HUES64 (cell line): ENCODE results near the gene GALNT14.

ENCODE experiments used
- H3K27ac ChIP-seq: 2 replicates; pipeline ENCODE4 v1.7.0; 2013; ENCODE audit warnings: low read depth, low read length, inconsistent platforms
- H3K27me3 ChIP-seq: 2 replicates; pipeline ENCODE4 v1.6.1; 2013; ENCODE audit warnings: mild to moderate bottlenecking, low read length; ENCODE audit not compliant: insufficient read depth
- H3K36me3 ChIP-seq: 2 replicates; pipeline ENCODE4 v1.6.1; 2013; ENCODE audit warnings: mild to moderate bottlenecking, low read length; ENCODE audit not compliant: insufficient read depth
- H3K4me1 ChIP-seq: 2 replicates; pipeline ENCODE4 v1.6.1; 2013; ENCODE audit warnings: mild to moderate bottlenecking, low read length, moderate library complexity; ENCODE audit not compliant: insufficient read depth
- H3K4me3 ChIP-seq: 2 replicates; pipeline ENCODE4 v1.5.1; 2013; ENCODE audit warnings: mild to moderate bottlenecking, low read length, moderate library complexity
- H3K9ac ChIP-seq: 2 replicates; pipeline ENCODE4 v1.6.1; 2013; ENCODE audit warnings: mild to moderate bottlenecking, low read depth, low read length
- H3K9me3 ChIP-seq: 2 replicates; pipeline ENCODE4 v1.6.1; 2013; ENCODE audit warnings: low read depth, low read length; ENCODE audit not compliant: insufficient read depth
- WGBS: fragments of 150-250, 120-280 bp; methylation state at CpG from one replicate; pipeline ENCODE4 v1.1.7; 2013; ENCODE audit warnings: missing lambda C conversion rate; 5-methylcytosine and 5-hydroxymethylcytosine counted together

GALNT14 gene

GRCh38 chr2:31083234-31083993 lies 54.8 kb downstream of the GALNT14 start:
- Histone ChIP-seq H3K9ac (no peak overlapping the region), H3K27me3 (no peaks in the 10 kb centered on the region), H3K4me3 (no peak overlapping the region), H3K4me1 (no peaks in the 10 kb centered on the region), H3K27ac (no peak overlapping the region), H3K9me3 (no peaks in the 10 kb centered on the region), H3K36me3 (no peaks in the 10 kb centered on the region)
- 96% methylated on average over 11 of the region's 13 CpGs for WGBS

- no peaks in the 10 kb centered on the region for H3K9me3 ChIP-seq
- 91% methylated on average over 2 of the region's 2 CpGs for WGBS
Measured at GRCh38 chr2:31082002-31082401, 56.2 kb downstream of the GALNT14 start.

DNA sequence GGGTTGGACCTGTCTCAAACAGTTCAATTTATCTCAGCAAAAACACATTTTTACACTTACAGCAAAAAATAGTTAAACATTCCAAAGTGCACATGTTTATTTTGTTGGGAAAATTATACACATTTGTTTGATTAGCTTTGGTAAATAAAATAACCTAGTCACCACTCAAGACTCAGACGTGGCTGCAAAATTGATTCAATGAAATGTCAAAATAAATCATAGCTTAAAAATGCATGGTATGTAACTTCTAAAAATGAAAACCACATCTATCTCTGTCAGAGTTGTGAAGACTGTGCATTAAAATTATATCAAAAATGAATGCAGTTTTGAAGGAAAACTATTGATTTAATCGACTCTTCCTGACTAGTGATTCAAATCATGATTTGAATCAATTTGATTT lies 56.7 kb downstream of the GALNT14 start:
- Histone ChIP-seq H3K27ac (no peak overlapping the region), H3K36me3 (no peaks in the 10 kb centered on the region), H3K4me1 (no peaks in the 10 kb centered on the region), H3K9ac (no peak overlapping the region), H3K4me3 (no peak overlapping the region), H3K9me3 (no peaks in the 10 kb centered on the region), H3K27me3 (no peaks in the 10 kb centered on the region)
- 90% methylated on average over 1 of the region's 2 CpGs for WGBS

More at GRCh38 chr2:31082002-31082401, 56.2 kb downstream of the GALNT14 start:
- Histone ChIP-seq H3K27ac (no peak overlapping the region), H3K4me3 (no peak overlapping the region), H3K27me3 (no peaks in the 10 kb centered on the region), H3K36me3 (no peaks in the 10 kb centered on the region), H3K4me1 (no peaks in the 10 kb centered on the region), H3K9ac (no peak overlapping the region)

- H3K27ac ChIP-seq: no peak overlapping the region
- H3K36me3 ChIP-seq: no peaks in the 10 kb centered on the region
- H3K4me3 ChIP-seq: no peak overlapping the region
- H3K4me1 ChIP-seq: peaks cover 5% of the 10 kb centered on the region
- H3K9ac ChIP-seq: no peak overlapping the region
- no peaks in the 10 kb centered on the region for H3K27me3 ChIP-seq
- no peaks in the 10 kb centered on the region for H3K9me3 ChIP-seq
- WGBS: 96% methylated on average over 1 of the region's 1 CpG
Measured at GRCh38 chr2:31080361-31080760, 57.9 kb downstream of the GALNT14 start.

DNA sequence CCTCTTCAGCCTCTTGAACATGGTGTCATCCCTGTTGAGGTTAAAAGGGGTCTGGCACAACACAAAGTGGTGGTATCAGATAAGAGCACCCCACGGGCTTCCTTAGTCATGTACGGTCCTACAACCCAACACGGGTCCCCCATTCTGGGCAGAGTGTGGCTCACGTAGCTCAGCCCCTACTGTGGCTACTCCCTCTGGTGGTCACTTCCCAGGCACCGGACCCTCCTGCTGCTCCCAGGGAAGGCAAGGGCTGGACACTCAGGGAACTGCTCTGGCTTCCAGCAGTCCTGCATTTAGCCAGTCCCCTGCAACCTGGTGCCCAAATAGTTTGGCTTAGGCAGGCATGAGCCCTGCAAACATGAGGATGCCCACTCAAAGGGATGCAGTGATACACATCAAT lies 58.6 kb downstream of the GALNT14 start:
- Histone ChIP-seq H3K9ac (no peak overlapping the region), H3K4me1 (peaks cover 7% of the 10 kb centered on the region), H3K9me3 (no peaks in the 10 kb centered on the region), H3K27me3 (no peaks in the 10 kb centered on the region), H3K4me3 (no peak overlapping the region), H3K27ac (no peak overlapping the region), H3K36me3 (no peaks in the 10 kb centered on the region)
- 77% methylated on average over 5 of the region's 5 CpGs for WGBS

GRCh38 chr2:31078579-31079105 lies 59.6 kb downstream of the GALNT14 start:
- H3K4me3 ChIP-seq: no peak overlapping the region
- H3K9me3 ChIP-seq: no peaks in the 10 kb centered on the region
- 91% methylated on average over 6 of the region's 6 CpGs for WGBS
- peaks cover 7% of the 10 kb centered on the region for H3K4me1 ChIP-seq
- no peaks in the 10 kb centered on the region for H3K36me3 ChIP-seq
- H3K27ac ChIP-seq: no peak overlapping the region
- H3K27me3 ChIP-seq: no peaks in the 10 kb centered on the region
- no peak overlapping the region for H3K9ac ChIP-seq

DNA sequence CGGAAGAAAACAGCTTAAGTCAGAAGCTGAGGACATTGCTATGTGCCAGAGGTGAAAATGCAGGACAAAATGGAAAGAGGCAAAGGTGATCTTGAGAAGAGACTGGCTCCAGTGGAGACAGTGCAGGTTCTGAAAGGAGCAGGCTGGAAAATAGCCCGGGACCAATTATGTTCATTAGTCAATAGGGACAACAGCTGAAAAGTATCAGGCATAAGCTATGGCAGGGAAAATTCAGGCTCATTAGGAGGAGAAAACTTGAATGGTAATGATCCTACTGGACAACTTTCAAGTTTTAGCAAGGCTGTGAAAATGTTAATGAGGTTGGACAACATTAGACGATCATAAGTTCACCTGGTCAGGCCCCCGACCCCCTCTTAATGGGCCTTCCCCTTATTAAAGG lies 60.2 kb downstream of the GALNT14 start:
- Histone ChIP-seq H3K27me3 (no peaks in the 10 kb centered on the region), H3K4me3 (no peak overlapping the region), H3K27ac (no peak overlapping the region), H3K9ac (no peak overlapping the region), H3K9me3 (no peaks in the 10 kb centered on the region), H3K36me3 (no peaks in the 10 kb centered on the region), H3K4me1 (peaks cover 7% of the 10 kb centered on the region)
- 97% methylated on average over 3 of the region's 4 CpGs for WGBS

DNA sequence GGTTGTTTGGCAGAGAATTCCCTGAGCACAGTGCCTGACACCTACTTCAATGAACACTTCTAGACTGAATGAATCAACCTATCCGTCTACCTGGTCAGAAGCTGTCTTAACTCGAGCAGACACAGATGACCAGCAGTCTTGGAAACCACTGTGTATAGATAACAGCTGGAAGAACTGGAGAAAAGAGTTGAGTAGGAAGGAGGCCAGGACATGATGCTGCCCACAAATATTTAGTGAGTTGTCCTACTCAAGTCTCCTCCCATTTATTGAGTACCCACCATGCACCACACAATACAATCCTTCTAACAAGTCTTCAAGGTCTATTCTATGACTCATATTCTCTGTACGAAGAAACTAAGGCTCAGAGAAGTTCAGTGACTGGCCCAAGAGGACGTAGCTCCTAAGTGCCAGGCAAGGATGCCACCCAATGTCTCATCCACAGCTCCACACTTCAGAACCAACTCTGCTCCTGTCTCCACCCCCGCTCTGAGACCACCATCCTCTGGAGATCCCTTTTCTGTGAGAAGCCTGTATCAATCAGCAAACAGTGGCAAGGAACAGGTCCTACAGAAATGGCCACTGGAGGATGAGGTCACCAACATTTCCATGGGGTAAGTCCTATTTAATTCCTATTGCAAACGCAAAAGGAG lies 62.2 kb downstream of the GALNT14 start:
- Histone ChIP-seq H3K36me3 (no peaks in the 10 kb centered on the region), H3K4me1 (peaks cover 7% of the 10 kb centered on the region), H3K9ac (no peak overlapping the region), H3K4me3 (no peak overlapping the region), H3K27me3 (no peaks in the 10 kb centered on the region), H3K9me3 (no peaks in the 10 kb centered on the region), H3K27ac (no peak overlapping the region)
- 93% methylated on average over 5 of the region's 6 CpGs for WGBS

GRCh38 chr2:31075431-31075830 lies 62.8 kb downstream of the GALNT14 start:
- H3K27me3 ChIP-seq: no peaks in the 10 kb centered on the region
- no peaks in the 10 kb centered on the region for H3K36me3 ChIP-seq
- H3K9me3 ChIP-seq: no peaks in the 10 kb centered on the region
- WGBS: 66% methylated on average over 7 of the region's 7 CpGs
- no peak overlapping the region for H3K27ac ChIP-seq
- no peak overlapping the region for H3K9ac ChIP-seq
- H3K4me3 ChIP-seq: no peak overlapping the region
- peaks cover 7% of the 10 kb centered on the region for H3K4me1 ChIP-seq

- Histone ChIP-seq H3K4me1 (peaks cover 7% of the 10 kb centered on the region), H3K36me3 (no peaks in the 10 kb centered on the region), H3K27ac (no peak overlapping the region), H3K4me3 (no peak overlapping the region), H3K9me3 (no peaks in the 10 kb centered on the region), H3K9ac (no peak overlapping the region), H3K27me3 (no peaks in the 10 kb centered on the region)
- 92% methylated on average over 6 of the region's 6 CpGs for WGBS
Measured at GRCh38 chr2:31071741-31072140, 66.5 kb downstream of the GALNT14 start.

- H3K27me3 ChIP-seq: no peaks in the 10 kb centered on the region
- H3K4me3 ChIP-seq: no peak overlapping the region
- no peak overlapping the region for H3K9ac ChIP-seq
- no peaks in the 10 kb centered on the region for H3K9me3 ChIP-seq
- H3K4me1 ChIP-seq: peaks cover 4% of the 10 kb centered on the region
- H3K36me3 ChIP-seq: no peaks in the 10 kb centered on the region
- no peak overlapping the region for H3K27ac ChIP-seq
- 89% methylated on average over 7 of the region's 8 CpGs for WGBS
Measured at GRCh38 chr2:31070339-31071125, 67.7 kb downstream of the GALNT14 start.
